WTC11 (cell line): ENCODE measurements around the gene ATP6V1C2. TPM values are rescaled to one million over a fixed set of nuclear protein-coding genes. Genes with fewer than 3 reads are reported as not detected.

Source experiments
- ATAC-seq: fragments of 200-7000 bp; cut with Tn5 transposase; 2 replicates; pipeline ENCODE4 v1.10.0; 2021; ENCODE audit warnings: mild to moderate bottlenecking, moderate library complexity
- CTCF ChIA-PET: fragments of 300-600 bp; sonication (Branson Sonifier 250); formaldehyde crosslinking; loops from one replicate; lab custom pipeline; 2021; ENCODE audit warnings: antibody characterized with exemption; lab: Charles Lee
- POLR2A ChIA-PET: fragments of 350-600 bp; sonication (Branson Sonifier 250); formaldehyde crosslinking; loops from one replicate; lab custom pipeline; 2021; ENCODE audit warnings: antibody characterized with exemption; lab: Charles Lee
- DNase-seq: peaks from one replicate; pipeline ENCODE4 v3.0.0; 2021; ENCODE audit warnings: low spot score
- H3K27ac Mint-ChIP-seq: 2 replicates; pipeline ENCODE4 v1.8.0; 2021; ENCODE audit warnings: mixed read lengths
- H3K27me3 Mint-ChIP-seq: 2 replicates; pipeline ENCODE4 v1.8.0; 2021; ENCODE audit warnings: low read depth, mild to moderate bottlenecking, moderate library complexity, mixed read lengths
- H3K36me3 Mint-ChIP-seq: 2 replicates; pipeline ENCODE4 v1.8.0; 2021; ENCODE audit warnings: mixed read lengths
- H3K4me1 Mint-ChIP-seq: 2 replicates; pipeline ENCODE4 v1.8.0; 2022; ENCODE audit warnings: mixed read lengths
- H3K4me3 Mint-ChIP-seq: 2 replicates; pipeline ENCODE4 v1.8.0; 2021; ENCODE audit warnings: mild to moderate bottlenecking, moderate library complexity, mixed read lengths
- H3K9me3 Mint-ChIP-seq: 2 replicates; pipeline ENCODE4 v1.8.0; 2021; ENCODE audit warnings: mixed read lengths
- CBFB ChIP-seq: sonication (generic); formaldehyde crosslinking; IDR thresholded peaks from 2 replicates; pipeline ENCODE4 v1.8.1; 2022; ENCODE audit warnings: mild to moderate bottlenecking, low read depth, missing genetic modification reagents
- CDX4 ChIP-seq: fragments of 250-450 bp; sonication (Bioruptor Pico); IDR thresholded peaks from 2 replicates; pipeline ENCODE4 v1.9.0; 2021; ENCODE audit warnings: moderate library complexity, mild to moderate bottlenecking, inconsistent platforms, borderline replicate concordance
- EMX1 ChIP-seq: fragments of 250-450 bp; sonication (Bioruptor Pico); IDR thresholded peaks from 2 replicates; pipeline ENCODE4 v1.8.0; 2021; ENCODE audit warnings: mild to moderate bottlenecking
- FOXK1 ChIP-seq: sonication (generic); formaldehyde crosslinking; IDR thresholded peaks from 2 replicates; pipeline ENCODE4 v1.8.0; 2022; ENCODE audit warnings: mild to moderate bottlenecking, moderate library complexity, missing genetic modification reagents
- GRHL2 ChIP-seq: fragments of 250-450 bp; sonication (Bioruptor Pico); IDR thresholded peaks from 2 replicates; pipeline ENCODE4 v1.8.0; 2022; ENCODE audit warnings: mild to moderate bottlenecking, moderate library complexity; ENCODE audit not compliant: insufficient replicate concordance, severe bottlenecking
- GTF2I ChIP-seq: fragments of 250-450 bp; sonication (Bioruptor Pico); conservative IDR thresholded peaks from 2 replicates; pipeline ENCODE4 v1.4.0; 2021; ENCODE audit warnings: mild to moderate bottlenecking
- HMGA2 ChIP-seq: fragments of 250-450 bp; sonication (Bioruptor Pico); IDR thresholded peaks from 2 replicates; pipeline ENCODE4 v1.4.0; 2021; ENCODE audit warnings: mild to moderate bottlenecking, moderate library complexity
- JUN ChIP-seq: sonication (generic); formaldehyde crosslinking; IDR thresholded peaks from 2 replicates; pipeline ENCODE4 v1.8.0; 2023; ENCODE audit warnings: mild to moderate bottlenecking, missing genetic modification reagents
- MXD4 ChIP-seq: fragments of 250-450 bp; sonication (Bioruptor Pico); IDR thresholded peaks from 2 replicates; pipeline ENCODE4 v1.8.0; 2021; ENCODE audit warnings: mild to moderate bottlenecking, moderate library complexity, borderline replicate concordance
- NFYB ChIP-seq: sonication (generic); formaldehyde crosslinking; conservative IDR thresholded peaks from 2 replicates; pipeline ENCODE4 v1.8.0; 2022; ENCODE audit warnings: low read depth, missing genetic modification reagents
- NR1H2 ChIP-seq: sonication (generic); formaldehyde crosslinking; IDR thresholded peaks from 2 replicates; pipeline ENCODE4 v1.9.0; 2021; ENCODE audit warnings: mild to moderate bottlenecking, moderate library complexity, missing genetic modification reagents
- PREB ChIP-seq: sonication (generic); formaldehyde crosslinking; IDR thresholded peaks from 2 replicates; pipeline ENCODE4 v1.8.1; 2022; ENCODE audit warnings: mild to moderate bottlenecking, missing genetic modification reagents, moderate library complexity, borderline replicate concordance
- RORB ChIP-seq: fragments of 250-450 bp; sonication (Bioruptor Pico); IDR thresholded peaks from 2 replicates; pipeline ENCODE4 v1.9.0; 2021; ENCODE audit warnings: mild to moderate bottlenecking
- SMAD4 ChIP-seq: sonication (generic); formaldehyde crosslinking; IDR thresholded peaks from 2 replicates; pipeline ENCODE4 v1.8.0; 2022; ENCODE audit warnings: mild to moderate bottlenecking, missing genetic modification reagents
- SOX15 ChIP-seq: fragments of 250-450 bp; sonication (Bioruptor Pico); IDR thresholded peaks from 2 replicates; pipeline ENCODE4 v1.9.0; 2021; ENCODE audit warnings: mild to moderate bottlenecking
- SP1 ChIP-seq: sonication (generic); formaldehyde crosslinking; conservative IDR thresholded peaks from 2 replicates; pipeline ENCODE4 v1.8.1; 2022; ENCODE audit warnings: missing genetic modification reagents
- STAT6 ChIP-seq: sonication (generic); formaldehyde crosslinking; conservative IDR thresholded peaks from 2 replicates; pipeline ENCODE4 v1.8.1; 2023; ENCODE audit warnings: mild to moderate bottlenecking, low read depth, missing genetic modification reagents, moderate library complexity
- ZNF121 ChIP-seq: sonication (generic); formaldehyde crosslinking; IDR thresholded peaks from 2 replicates; pipeline ENCODE4 v1.8.0; 2023; ENCODE audit warnings: missing genetic modification reagents
- ZNF219 ChIP-seq: sonication (generic); formaldehyde crosslinking; IDR thresholded peaks from 2 replicates; pipeline ENCODE4 v1.8.0; 2023; ENCODE audit warnings: missing genetic modification reagents, mild to moderate bottlenecking, borderline replicate concordance
- ZNF281 ChIP-seq: sonication (generic); formaldehyde crosslinking; IDR thresholded peaks from 2 replicates; pipeline ENCODE4 v1.8.0; 2023; ENCODE audit warnings: mild to moderate bottlenecking, missing genetic modification reagents
- ZNF416 ChIP-seq: fragments of 250-450 bp; sonication (Bioruptor Pico); IDR thresholded peaks from 2 replicates; pipeline ENCODE4 v1.9.0; 2021; ENCODE audit warnings: mild to moderate bottlenecking, inconsistent platforms
- total RNA-seq: library from RNA; stranded (reverse); gene quantifications from 3 replicates; pipeline ENCODE4 v1.2.3, GENCODE V29; 2021
- TF ChIP-seq, protein P1 (sequence below): sonication (generic); formaldehyde crosslinking; IDR thresholded peaks from 2 replicates; pipeline ENCODE4 v1.8.1; 2023; ENCODE audit warnings: mild to moderate bottlenecking, missing genetic modification reagents, moderate library complexity
- TF ChIP-seq, protein P2 (sequence below): sonication (generic); formaldehyde crosslinking; IDR thresholded peaks from 2 replicates; pipeline ENCODE4 v1.8.1; 2023; ENCODE audit warnings: mild to moderate bottlenecking, moderate library complexity, missing genetic modification reagents
- TF ChIP-seq, protein P3 (sequence below): sonication (generic); formaldehyde crosslinking; IDR thresholded peaks from 2 replicates; pipeline ENCODE4 v1.8.0; 2022; ENCODE audit warnings: mild to moderate bottlenecking, missing genetic modification reagents

The ATP6V1C2 gene
- total RNA-seq, 1 experiment from 2014 or later: 0.42 TPM

DNA sequence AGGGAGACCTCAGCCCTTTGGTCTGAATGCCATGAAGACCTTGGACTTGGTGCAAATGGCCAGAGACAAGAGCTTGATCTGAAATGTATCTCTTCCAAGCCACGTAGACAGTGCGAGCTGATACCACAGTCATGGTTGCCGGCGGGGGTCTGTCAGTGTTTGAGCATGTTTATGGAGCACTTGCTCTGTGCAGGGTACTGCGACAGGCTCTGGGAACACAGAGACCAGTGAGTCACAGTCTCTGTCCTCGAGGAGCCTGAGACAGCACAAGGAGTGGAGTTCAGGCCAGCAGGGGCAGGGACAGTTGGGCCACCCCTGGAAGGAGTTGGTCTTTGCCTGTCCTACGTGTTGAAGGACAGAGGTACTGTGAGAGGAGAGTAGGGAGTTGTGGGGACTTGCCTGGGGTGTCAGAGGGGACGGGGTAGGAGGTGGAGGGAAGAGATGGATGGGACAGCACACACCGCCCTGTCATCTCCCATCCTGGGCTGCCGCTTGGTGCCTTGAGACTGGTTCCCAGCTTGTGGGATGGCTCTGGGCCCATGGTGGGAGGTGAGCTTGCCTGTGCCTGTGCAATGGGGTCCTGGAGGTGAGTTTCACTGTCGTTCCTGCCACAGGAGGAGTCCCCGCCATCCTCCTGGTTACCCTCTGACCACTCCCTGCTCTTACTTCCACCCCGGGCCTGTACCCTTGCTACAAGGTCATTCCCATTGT lies 39.5 kb downstream of the ATP6V1C2 start (continued):
- TF ChIP-seq EMX1 (no peak), ZNF281 (CRISPR knock-in tag) (no peak), NR1H2 (CRISPR knock-in tag) (no peak), GRHL2 (CRISPR knock-in tag) (no peak), PREB (CRISPR knock-in tag) (no peak), ZNF121 (CRISPR knock-in tag) (no peak), ZNF219 (CRISPR knock-in tag) (no peak), NFYB (no peak), CDX4 (no peak), FOXK1 (no peak), STAT6 (CRISPR knock-in tag) (no peak), HMGA2 (CRISPR knock-in tag) (no peak)
- TF ChIP-seq, protein P1, sequence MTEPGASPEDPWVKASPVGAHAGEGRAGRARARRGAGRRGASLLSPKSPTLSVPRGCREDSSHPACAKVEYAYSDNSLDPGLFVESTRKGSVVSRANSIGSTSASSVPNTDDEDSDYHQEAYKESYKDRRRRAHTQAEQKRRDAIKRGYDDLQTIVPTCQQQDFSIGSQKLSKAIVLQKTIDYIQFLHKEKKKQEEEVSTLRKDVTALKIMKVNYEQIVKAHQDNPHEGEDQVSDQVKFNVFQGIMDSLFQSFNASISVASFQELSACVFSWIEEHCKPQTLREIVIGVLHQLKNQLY (CRISPR knock-in tag): no peak
- TF ChIP-seq, protein P2, sequence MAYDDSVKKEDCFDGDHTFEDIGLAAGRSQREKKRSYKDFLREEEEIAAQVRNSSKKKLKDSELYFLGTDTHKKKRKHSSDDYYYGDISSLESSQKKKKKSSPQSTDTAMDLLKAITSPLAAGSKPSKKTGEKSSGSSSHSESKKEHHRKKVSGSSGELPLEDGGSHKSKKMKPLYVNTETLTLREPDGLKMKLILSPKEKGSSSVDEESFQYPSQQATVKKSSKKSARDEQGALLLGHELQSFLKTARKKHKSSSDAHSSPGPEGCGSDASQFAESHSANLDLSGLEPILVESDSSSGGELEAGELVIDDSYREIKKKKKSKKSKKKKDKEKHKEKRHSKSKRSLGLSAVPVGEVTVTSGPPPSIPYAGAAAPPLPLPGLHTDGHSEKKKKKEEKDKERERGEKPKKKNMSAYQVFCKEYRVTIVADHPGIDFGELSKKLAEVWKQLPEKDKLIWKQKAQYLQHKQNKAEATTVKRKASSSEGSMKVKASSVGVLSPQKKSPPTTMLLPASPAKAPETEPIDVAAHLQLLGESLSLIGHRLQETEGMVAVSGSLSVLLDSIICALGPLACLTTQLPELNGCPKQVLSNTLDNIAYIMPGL (CRISPR knock-in tag): no peak
- TF ChIP-seq, all 79 proteins: peak for 0

DNA sequence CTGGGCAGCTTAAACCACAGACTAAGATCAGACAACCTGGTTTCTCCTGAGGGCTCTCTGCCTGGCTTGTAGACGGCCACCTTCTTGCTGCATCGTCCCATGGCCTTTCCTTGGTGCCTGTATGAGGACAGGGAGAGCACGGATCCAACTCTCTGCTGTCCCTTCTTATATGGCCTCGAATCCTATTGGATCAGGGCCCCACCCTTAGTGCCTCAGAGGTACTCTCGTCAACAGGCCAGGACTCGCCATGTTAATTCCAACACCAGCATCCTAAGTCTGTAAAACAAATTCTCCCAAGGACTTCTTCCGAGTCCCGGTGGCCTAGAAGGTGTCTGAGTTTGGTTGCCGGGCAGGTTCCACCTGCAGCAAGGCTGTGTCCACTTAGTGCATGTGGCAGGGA lies 40.2 kb downstream of the ATP6V1C2 start:
- Mint-ChIP-seq H3K27ac (no peak overlapping the region), H3K27me3 (no peaks in the 10 kb centered on the region; the same call in 1 of the 2 replicates), H3K36me3 (no peaks in the 10 kb centered on the region), H3K4me3 (no peak overlapping the region), H3K9me3 (no peaks in the 10 kb centered on the region), H3K4me1 (no peaks in the 10 kb centered on the region)
- CTCF ChIA-PET: no interaction called here
- ATAC-seq (no peak), DNase-seq (no peak)
- POLR2A ChIA-PET: no interaction called here
- TF ChIP-seq SMAD4 (CRISPR knock-in tag): no peak
- no peak for TF ChIP-seq JUN (CRISPR knock-in tag)
- no peak for TF ChIP-seq ZNF416 (CRISPR knock-in tag)
- TF ChIP-seq STAT6 (CRISPR knock-in tag): no peak
- TF ChIP-seq GTF2I: no peak
- TF ChIP-seq SOX15 (CRISPR knock-in tag): no peak
- TF ChIP-seq CBFB (CRISPR knock-in tag): no peak
- no peak for TF ChIP-seq RORB
- TF ChIP-seq, protein P3, sequence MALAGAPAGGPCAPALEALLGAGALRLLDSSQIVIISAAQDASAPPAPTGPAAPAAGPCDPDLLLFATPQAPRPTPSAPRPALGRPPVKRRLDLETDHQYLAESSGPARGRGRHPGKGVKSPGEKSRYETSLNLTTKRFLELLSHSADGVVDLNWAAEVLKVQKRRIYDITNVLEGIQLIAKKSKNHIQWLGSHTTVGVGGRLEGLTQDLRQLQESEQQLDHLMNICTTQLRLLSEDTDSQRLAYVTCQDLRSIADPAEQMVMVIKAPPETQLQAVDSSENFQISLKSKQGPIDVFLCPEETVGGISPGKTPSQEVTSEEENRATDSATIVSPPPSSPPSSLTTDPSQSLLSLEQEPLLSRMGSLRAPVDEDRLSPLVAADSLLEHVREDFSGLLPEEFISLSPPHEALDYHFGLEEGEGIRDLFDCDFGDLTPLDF (CRISPR knock-in tag): no peak
- no peak for TF ChIP-seq SP1 (CRISPR knock-in tag)
- no peak for TF ChIP-seq MXD4 (CRISPR knock-in tag)
